HG03064 (cell line): Measurements from ENCODE around the gene TMEM203.

ENCODE experiments used
- ATAC-seq: cut with Tn5 transposase; IDR thresholded peaks from one replicate; pipeline ENCODE4 v1.9.1; 2021; ENCODE audit warnings: low read depth; ENCODE audit not compliant: unreplicated experiment

Gene TMEM203

GRCh38 chr9:137156567-137157375 is 48.7 kb downstream of the TMEM203 start:
- no peak for ATAC-seq
